HEK293 (cell line): ENCODE measurements around the gene NATD1.

Experiments
- CTCF ChIA-PET: fragments of 350-600 bp; formaldehyde crosslinking; extraction: SDS; loops from one replicate; lab custom pipeline; 2021; ENCODE audit warnings: antibody characterized with exemption; lab: Yijun Ruan, JAX
- POLR2A ChIA-PET: fragments of 300-600 bp; formaldehyde crosslinking; extraction: SDS; loops from one replicate; lab custom pipeline; 2020; ENCODE audit warnings: antibody characterized with exemption, inconsistent platforms; lab: Yijun Ruan, JAX
- H3K27ac ChIP-seq: fragments of 200-500 bp; sonication (Bioruptor generic); 2 replicates; pipeline ENCODE4 v1.5.1; 2014; ENCODE audit warnings: low read depth, low read length, control low read depth, inconsistent platforms; ENCODE audit errors: extremely low read depth
- H3K36me3 ChIP-seq, 2 experiments: fragments of 200-500 bp in 1 of 2; sonication (Bioruptor generic) in 1 of 2; 1 replicate in 1 of 2; 2 replicates in 1 of 2; pipeline ENCODE4 v1.5.1; 2014 to 2017; ENCODE audit warnings: inconsistent platforms in 2 of 2, low read length in 2 of 2; ENCODE audit not compliant: control insufficient read depth in 2 of 2, insufficient read depth in 1 of 2
- H3K4me1 ChIP-seq: fragments of 200-500 bp; sonication (Bioruptor generic); 2 replicates; pipeline ENCODE4 v1.5.1; 2014; ENCODE audit warnings: mild to moderate bottlenecking, low read length, inconsistent platforms; ENCODE audit not compliant: control insufficient read depth, insufficient read depth
- H3K4me3 ChIP-seq: 2 replicates; pipeline ENCODE4 v1.5.1; 2011; ENCODE audit warnings: low read depth, mild to moderate bottlenecking, control low read depth, low read length, moderate library complexity
- H3K9me3 ChIP-seq: fragments of 200-500 bp; sonication (Bioruptor generic); 2 replicates; pipeline ENCODE4 v1.5.1; 2014; ENCODE audit warnings: low read depth, low read length, inconsistent platforms; ENCODE audit not compliant: control insufficient read depth, insufficient read depth
- BCL11A ChIP-seq: fragments of 450-650 bp; formaldehyde crosslinking; IDR thresholded peaks from 2 replicates; pipeline ENCODE4 v1.5.1; 2016; ENCODE audit warnings: low read depth, missing biosample characterization, missing genetic modification characterization
- EGR2 ChIP-seq: fragments of 450-650 bp; formaldehyde crosslinking; IDR thresholded peaks from 2 replicates; pipeline ENCODE4 v1.5.1; 2016; ENCODE audit warnings: low read depth, missing biosample characterization, missing genetic modification characterization
- GFI1B ChIP-seq: fragments of 450-650 bp; formaldehyde crosslinking; IDR thresholded peaks from 2 replicates; pipeline ENCODE4 v1.5.1; 2016; ENCODE audit warnings: missing biosample characterization, missing genetic modification characterization
- GLIS1 ChIP-seq: fragments of 450-650 bp; formaldehyde crosslinking; IDR thresholded peaks from 2 replicates; pipeline ENCODE4 v1.5.1; 2016; ENCODE audit warnings: missing biosample characterization, missing genetic modification characterization
- HOXD13 ChIP-seq: sonication (generic); formaldehyde crosslinking; IDR thresholded peaks from 2 replicates; pipeline ENCODE4 v1.8.0; 2022; ENCODE audit warnings: missing genetic modification reagents, borderline replicate concordance
- IKZF3 ChIP-seq: fragments of 450-650 bp; IDR thresholded peaks from 2 replicates; pipeline ENCODE4 v1.5.0; 2018; ENCODE audit warnings: missing biosample characterization, mild to moderate bottlenecking, missing genetic modification characterization, moderate library complexity
- KLF10 ChIP-seq: fragments of 450-650 bp; IDR thresholded peaks from 2 replicates; pipeline ENCODE4 v1.5.1; 2018; ENCODE audit warnings: missing biosample characterization, mild to moderate bottlenecking, missing genetic modification characterization
- MYNN ChIP-seq: fragments of 450-650 bp; formaldehyde crosslinking; IDR thresholded peaks from 2 replicates; pipeline ENCODE4 v1.5.1; 2016; ENCODE audit warnings: missing biosample characterization, missing genetic modification characterization, borderline replicate concordance
- ZBTB17 ChIP-seq: fragments of 450-650 bp; formaldehyde crosslinking; IDR thresholded peaks from 2 replicates; pipeline ENCODE4 v1.5.1; 2016; ENCODE audit warnings: missing biosample characterization, missing genetic modification characterization
- ZBTB26 ChIP-seq: fragments of 450-650 bp; formaldehyde crosslinking; optimal IDR thresholded peaks from 2 replicates; pipeline ENCODE3; 2016; ENCODE audit warnings: missing biosample characterization, mild to moderate bottlenecking, missing genetic modification characterization
- ZBTB6 ChIP-seq: fragments of 450-650 bp; formaldehyde crosslinking; IDR thresholded peaks from 2 replicates; pipeline ENCODE4 v1.5.1; 2017; ENCODE audit warnings: missing biosample characterization, missing genetic modification characterization
- ZBTB8A ChIP-seq: fragments of 450-650 bp; formaldehyde crosslinking; IDR thresholded peaks from 2 replicates; pipeline ENCODE4 v1.5.1; 2016; ENCODE audit warnings: missing biosample characterization, missing genetic modification characterization
- ZFHX2 ChIP-seq: fragments of 450-650 bp; formaldehyde crosslinking; conservative IDR thresholded peaks from 2 replicates; pipeline ENCODE4 v1.5.1; 2016; ENCODE audit warnings: missing biosample characterization, missing genetic modification characterization
- ZFP37 ChIP-seq: fragments of 450-650 bp; formaldehyde crosslinking; IDR thresholded peaks from 2 replicates; pipeline ENCODE4 v1.5.1; 2016; ENCODE audit warnings: missing biosample characterization, missing genetic modification characterization
- ZNF324 ChIP-seq: fragments of 450-650 bp; formaldehyde crosslinking; IDR thresholded peaks from 2 replicates; pipeline ENCODE4 v1.5.1; 2016; ENCODE audit warnings: missing biosample characterization, missing genetic modification characterization
- ZNF341 ChIP-seq: fragments of 450-650 bp; formaldehyde crosslinking; IDR thresholded peaks from 2 replicates; pipeline ENCODE4; 2016; ENCODE audit warnings: low read depth, missing biosample characterization, missing genetic modification characterization
- ZNF394 ChIP-seq: fragments of 450-650 bp; formaldehyde crosslinking; IDR thresholded peaks from 2 replicates; pipeline ENCODE4 v1.5.1; 2016; ENCODE audit warnings: missing biosample characterization, missing genetic modification characterization, mild to moderate bottlenecking, moderate library complexity, borderline replicate concordance
- ZNF398 ChIP-seq: fragments of 450-650 bp; formaldehyde crosslinking; IDR thresholded peaks from 2 replicates; pipeline ENCODE4 v1.5.1; 2017; ENCODE audit warnings: missing biosample characterization, missing genetic modification characterization
- ZNF423 ChIP-seq: fragments of 450-650 bp; formaldehyde crosslinking; IDR thresholded peaks from 2 replicates; pipeline ENCODE4 v1.5.1; 2016; ENCODE audit warnings: missing biosample characterization, missing genetic modification characterization
- ZNF501 ChIP-seq: fragments of 450-650 bp; formaldehyde crosslinking; IDR thresholded peaks from 2 replicates; pipeline ENCODE4 v1.5.1; 2016; ENCODE audit warnings: missing biosample characterization, missing genetic modification characterization
- ZNF529 ChIP-seq: fragments of 450-650 bp; formaldehyde crosslinking; IDR thresholded peaks from 2 replicates; pipeline ENCODE4 v1.5.1; 2017; ENCODE audit warnings: missing genetic modification characterization, missing biosample characterization; ENCODE audit not compliant: insufficient replicate concordance
- ZNF600 ChIP-seq: fragments of 450-650 bp; formaldehyde crosslinking; IDR thresholded peaks from 2 replicates; pipeline ENCODE4 v1.5.1; 2016; ENCODE audit warnings: missing biosample characterization, missing genetic modification characterization
- ZNF664 ChIP-seq: fragments of 450-650 bp; formaldehyde crosslinking; IDR thresholded peaks from 2 replicates; pipeline ENCODE4 v1.5.1; 2016; ENCODE audit warnings: missing biosample characterization, missing genetic modification characterization
- ZNF692 ChIP-seq: fragments of 450-650 bp; formaldehyde crosslinking; IDR thresholded peaks from 2 replicates; pipeline ENCODE4 v1.5.1; 2016; ENCODE audit warnings: missing biosample characterization, missing genetic modification characterization
- ZXDB ChIP-seq: fragments of 450-650 bp; formaldehyde crosslinking; IDR thresholded peaks from 2 replicates; pipeline ENCODE4 v1.5.1; 2016; ENCODE audit warnings: missing biosample characterization, missing genetic modification characterization

Gene NATD1

GRCh38 chr17:21286909-21287702 is 33.9 kb upstream of the NATD1 start:
- TF ChIP-seq ZNF529 (tag by site-specific recombination), result no peak
- peak; percentile 89 for TF ChIP-seq ZNF664 (tag by site-specific recombination)
- CTCF ChIA-PET, result interaction anchor here (0.6 to 3.7 kb wide), 10 partner anchors 8 to 226 kb away, joined by 3 to 24 read pairs (median 4); no protein-coding TSS in a partner anchor
- Histone ChIP-seq H3K4me1 (peaks cover 23% of the 10 kb centered on the region), H3K36me3 (peaks cover 7 to 37% of the 10 kb centered on the region in 2 experiments; a peak in 2 of 3 replicates), H3K9me3 (no peaks in the 10 kb centered on the region), H3K4me3 (peak overlapping the region; percentile 68), H3K27ac (peak overlapping the region; percentile 70; the same call in 1 of the 2 replicates)
- POLR2A ChIA-PET, result interaction anchor here (0.5 to 4.1 kb wide), 9 partner anchors 9 to 264 kb away, joined by 3 to 42 read pairs (median 4); partner anchors contain the start of gene NATD1

GRCh38 chr17:21286066-21286770 is 33.0 kb upstream of the NATD1 start:
- Histone ChIP-seq H3K4me1 (peaks cover 25% of the 10 kb centered on the region), H3K36me3 (peaks cover 7 to 29% of the 10 kb centered on the region in 2 experiments; a peak in 2 of 3 replicates), H3K27ac (peak overlapping the region; percentile 70; the same call in 1 of the 2 replicates), H3K4me3 (peak overlapping the region; percentile 68), H3K9me3 (no peaks in the 10 kb centered on the region)
- ChIA-PET POLR2A (interaction anchor here (0.5 to 4.1 kb wide), 12 partner anchors 10 to 265 kb away, joined by 3 to 42 read pairs (median 4); partner anchors contain the start of genes DHRS7B and NATD1), CTCF (interaction anchor here (0.6 to 3.7 kb wide), 14 partner anchors 10 to 239 kb away, joined by 3 to 24 read pairs (median 4); no protein-coding TSS in a partner anchor)
- TF ChIP-seq ZNF501 (tag by site-specific recombination) (no peak), EGR2 (tag by site-specific recombination) (peak; percentile 61; the same call in 1 of the 2 replicates), ZFHX2 (peak; percentile 67), KLF10 (peak; percentile 37; the same call in 1 of the 2 replicates), ZBTB17 (tag by site-specific recombination) (peak; percentile 42; the same call in 1 of the 2 replicates), ZBTB26 (tag by site-specific recombination) (peak; percentile 20), ZNF692 (tag by site-specific recombination) (peak; percentile 48), ZFP37 (tag by site-specific recombination) (no peak), MYNN (tag by site-specific recombination) (peak; percentile 99), ZNF324 (tag by site-specific recombination) (0 out of 2 replicates have a peak, but pooled peaks have one; percentile 40), ZBTB6 (0 out of 2 replicates have a peak, but pooled peaks have one; percentile 22), BCL11A (tag by site-specific recombination) (0 out of 2 replicates have a peak, but pooled peaks have one; percentile 30), GLIS1 (tag by site-specific recombination) (peak; percentile 88), GFI1B (tag by site-specific recombination) (no peak), ZNF398 (tag by site-specific recombination) (peak; percentile 67; the same call in 1 of the 2 replicates), ZNF394 (tag by site-specific recombination) (peak; percentile 15; the same call in 1 of the 2 replicates), ZNF423 (0 out of 2 replicates have a peak, but pooled peaks have one; percentile 24), ZNF341 (tag by site-specific recombination) (peak; percentile 90), ZNF600 (tag by site-specific recombination) (peak; percentile 91), HOXD13 (CRISPR knock-in tag) (no peak), ZBTB8A (peak; percentile 58), ZXDB (peak; percentile 47; the same call in 1 of the 2 replicates), IKZF3 (peak; percentile 62; the same call in 1 of the 2 replicates)
